GM18526 (cell line): ENCODE data around the gene TIMP3.

Experiments
- POLR2A ChIP-seq: IDR thresholded peaks from 3 replicates; pipeline ENCODE4 v1.6.1; 2011; ENCODE audit not compliant: insufficient read length; ENCODE audit errors: extremely low read depth

TIMP3 gene

GRCh38 chr22:32814285-32814860 lies 12.9 kb downstream of the TIMP3 start:
- no peak for TF ChIP-seq POLR2A

- TF ChIP-seq POLR2A: no peak
These were observed 13.6 kb downstream of the TIMP3 start for GRCh38 chr22:32815059-32815458.

GRCh38 chr22:32815943-32816342 lies 14.4 kb downstream of the TIMP3 start:
- TF ChIP-seq POLR2A: no peak

GRCh38 chr22:32817137-32817730 lies 15.7 kb downstream of the TIMP3 start:
- no peak for TF ChIP-seq POLR2A

- TF ChIP-seq POLR2A: no peak
These were observed 17.1 kb downstream of the TIMP3 start for GRCh38 chr22:32818446-32819115.

- no peak for TF ChIP-seq POLR2A
These were observed 17.6 kb downstream of the TIMP3 start for GRCh38 chr22:32819120-32819519.

GRCh38 chr22:32820131-32821119 lies 18.9 kb downstream of the TIMP3 start:
- no peak for TF ChIP-seq POLR2A

- TF ChIP-seq POLR2A: no peak
These were observed 20.8 kb downstream of the TIMP3 start for GRCh38 chr22:32822179-32822877.

- TF ChIP-seq POLR2A: no peak
These were observed 21.7 kb downstream of the TIMP3 start for GRCh38 chr22:32823024-32823730.

- TF ChIP-seq POLR2A: no peak
These were observed 23.2 kb downstream of the TIMP3 start for GRCh38 chr22:32824531-32825312.

- TF ChIP-seq POLR2A: no peak
These were observed 25.0 kb downstream of the TIMP3 start for GRCh38 chr22:32826537-32826936.

GRCh38 chr22:32827049-32827602 lies 25.6 kb downstream of the TIMP3 start:
- no peak for TF ChIP-seq POLR2A

- no peak for TF ChIP-seq POLR2A
These were observed 26.6 kb downstream of the TIMP3 start for GRCh38 chr22:32828150-32828549.
